ENCODE measurements around the gene HNRNPA1. TPM values are rescaled to one million over a fixed set of nuclear protein-coding genes. Genes with fewer than 3 reads are reported as not detected.
A peak's percentile ranks its signal among the peaks of the same experiment; 100 is the strongest.
"Not testable (repeated sequence)": the region's sequence is repeated elsewhere in the genome, so short reads cannot be mapped to it uniquely, and the experiment has no call there.

HNRNPA1 gene
- total RNA-seq, 2 donors from 2014 or later: 431 to 588 TPM

- intact Hi-C loops (cut with DNase I): no loop called here
- no peak for DNase-seq
- no peak for ATAC-seq
Measured at GRCh38 chr12:54266852-54267251, 13.7 kb upstream of the HNRNPA1 start.

- ATAC-seq (no peak), DNase-seq (no peak)
- intact Hi-C loops (cut with DNase I): no loop called here
Measured at GRCh38 chr12:54270345-54270744, 10.2 kb upstream of the HNRNPA1 start.

GRCh38 chr12:54272214-54272613, 8.3 kb upstream of the HNRNPA1 start:
- intact Hi-C loops (cut with DNase I): no loop called here
- no peak for ATAC-seq
- DNase-seq: no peak

GRCh38 chr12:54273981-54274380, 6.5 kb upstream of the HNRNPA1 start:
- intact Hi-C loops (cut with DNase I): no loop called here
- DNase-seq (no peak), ATAC-seq (no peak)

- intact Hi-C loops (cut with DNase I): no loop called here
Measured at GRCh38 chr12:54276368-54276767, 4.2 kb upstream of the HNRNPA1 start.

GRCh38 chr12:54277823-54278276, 2.7 kb upstream of the HNRNPA1 start:
- ATAC-seq (no peak), DNase-seq (no peak)
- intact Hi-C loops (cut with DNase I): no loop called here

More at GRCh38 chr12:54276368-54276767, 4.2 kb upstream of the HNRNPA1 start:
- DNase-seq (no peak), ATAC-seq (no peak)

GRCh38 chr12:54279227-54279631, 1.3 kb upstream of the HNRNPA1 start:
- ATAC-seq: no peak
- intact Hi-C loops (cut with DNase I): no loop called here
- no peak for DNase-seq

GRCh38 chr12:54279632-54280467, 676 bp upstream of the HNRNPA1 start, which contains the start of gene CBX5:
TSS of gene CBX5 (minus strand) at chr12:54280122. CDS start at chr12:54257650, 22,472 bp downstream.
- intact Hi-C loops (cut with DNase I): no loop called here
- DNase-seq (peak; percentile 99), ATAC-seq (peak; percentile 89 to 92)

- ATAC-seq; DNase-seq; intact Hi-C loops (cut with DNase I): not testable (repeated sequence)
Measured at GRCh38 chr12:54281261-54281638, 724 bp downstream of the HNRNPA1 start.

GRCh38 chr12:54281694-54282093, 1.2 kb downstream of the HNRNPA1 start:
- ATAC-seq; DNase-seq; intact Hi-C loops (cut with DNase I): not testable (repeated sequence)

- no peak for DNase-seq
- intact Hi-C loops (cut with DNase I): no loop called here
- ATAC-seq: no peak
Measured at GRCh38 chr12:54282949-54283593, 2.5 kb downstream of the HNRNPA1 start.

- intact Hi-C loops (cut with DNase I); DNase-seq; ATAC-seq: not testable (repeated sequence)
Measured at GRCh38 chr12:54284070-54284780, 3.7 kb downstream of the HNRNPA1 start.

- no peak for ATAC-seq
- DNase-seq: no peak
- intact Hi-C loops (cut with DNase I): no loop called here
Measured at GRCh38 chr12:54285150-54286041, 4.9 kb downstream of the HNRNPA1 start.

GRCh38 chr12:54286042-54287030, 5.8 kb downstream of the HNRNPA1 start:
- DNase-seq (no peak), ATAC-seq (peak; percentile 19 to 39)
- intact Hi-C loops (cut with DNase I): no loop called here

- ATAC-seq: no peak
- intact Hi-C loops (cut with DNase I): no loop called here
- no peak for DNase-seq
Measured at GRCh38 chr12:54287261-54288157, 7.0 kb downstream of the HNRNPA1 start.
